ENCODE data around the gene VEGFD.

DNA sequence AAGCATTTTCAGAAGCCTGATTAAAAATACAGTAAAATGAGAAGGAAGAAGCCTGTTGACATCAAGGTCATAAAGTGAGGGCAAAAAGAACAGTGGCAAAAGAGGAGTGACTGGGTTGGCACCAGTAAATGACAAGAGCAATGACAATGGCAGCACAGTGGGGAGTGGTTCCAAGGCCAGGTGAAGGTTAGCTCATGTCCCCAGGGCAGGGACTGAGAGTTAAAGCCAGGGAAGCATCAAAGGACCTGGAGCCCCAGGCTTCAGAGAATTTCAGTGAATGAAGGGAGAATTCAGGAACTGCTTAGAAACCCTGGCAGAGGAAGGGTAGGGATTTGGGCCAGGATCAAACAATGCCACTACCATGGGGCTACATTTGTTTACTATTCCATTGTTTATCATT is 40.1 kb downstream of the VEGFD start:
- TF ChIP-seq SNAI2 (CRISPR knock-in tag; IDR thresholded peaks at IDR 0.05) (no peak), POU6F1 (CRISPR knock-in tag; IDR thresholded peaks at IDR 0.05; ENCODE audit: borderline replicate concordance, low read depth) (no peak), ZFP30 (CRISPR knock-in tag; IDR thresholded peaks at IDR 0.05) (no peak), TOX (CRISPR knock-in tag; IDR thresholded peaks at IDR 0.05; ENCODE audit: borderline replicate concordance) (no peak), ZC3H10 (CRISPR knock-in tag; IDR thresholded peaks at IDR 0.05) (no peak), ESRRG (CRISPR knock-in tag; IDR thresholded peaks at IDR 0.05) (no peak), RARB (CRISPR knock-in tag; IDR thresholded peaks at IDR 0.05) (no peak)

Data from SK-N-SH treated with all-trans-retinoic acid at 6 μM for 48 hours (cell line).